Sigmoid colon (tissue), 7 donors: ENCODE measurements around the gene LYPD4. TPM values are rescaled to one million over a fixed set of nuclear protein-coding genes. Genes with fewer than 3 reads are reported as not detected.
"Not testable (repeated sequence)": the region's sequence is repeated elsewhere in the genome, so short reads cannot be mapped to it uniquely, and the experiment has no call there.

Source experiments
- DNase-seq: peaks from one replicate; pipeline ENCODE4 v3.0.0-alpha.2; 2019
- H3K27ac ChIP-seq, 4 donors: fragments of 200-600 bp; sonication (generic); one replicate each; pipeline ENCODE4 v1.5.1; 2016 to 2019; ENCODE audit warnings: mild to moderate bottlenecking in 1 of 4
- H3K27me3 ChIP-seq, 3 donors: fragments of 200-600 bp; sonication (generic); one replicate each; pipeline ENCODE4 v1.5.1; 2019; ENCODE audit warnings: mild to moderate bottlenecking in 1 of 3
- H3K36me3 ChIP-seq, 4 donors: fragments of 200-600 bp; sonication (generic); one replicate each; pipeline ENCODE4 v1.5.1; 2016 to 2019
- H3K4me1 ChIP-seq, 4 donors: fragments of 200-600 bp; sonication (generic); one replicate each; pipeline ENCODE4 v1.5.1; 2017 to 2019
- H3K4me3 ChIP-seq, 4 donors: fragments of 200-600 bp; sonication (generic); one replicate each; pipeline ENCODE4 v1.5.1; 2017 to 2019; ENCODE audit warnings: mild to moderate bottlenecking in 2 of 4, moderate library complexity in 1 of 4
- H3K9me3 ChIP-seq, 4 donors: fragments of 200-600 bp in 3 of 4; sonication (generic) in 3 of 4; one replicate each; pipeline versions ENCODE4 v1.5.1 to v1.6.1; 2013 to 2019
- EP300 ChIP-seq, 4 donors: sonication (generic); formaldehyde crosslinking; IDR thresholded peaks; one replicate each; pipeline ENCODE4 v1.6.1; 2017; ENCODE audit warnings: antibody characterized with exemption in 4 of 4
- POLR2A ChIP-seq, 2 donors: fragments of 450-650 bp; IDR thresholded peaks; one replicate each; pipeline ENCODE4 v1.6.1; 2016; ENCODE audit warnings: antibody characterized with exemption in 2 of 2, mild to moderate bottlenecking in 2 of 2, moderate library complexity in 2 of 2
- POLR2AphosphoS5 ChIP-seq, 4 donors: sonication (generic); formaldehyde crosslinking; IDR thresholded peaks; one replicate each; pipeline ENCODE4 v1.6.1; 2017; ENCODE audit warnings: antibody characterized with exemption in 4 of 4
- WGBS, 2 donors: extraction: QIAGEN DNeasy Blood & Tissue Kit; methylation state at CpG; one replicate each; pipeline ENCODE4 v1.1.7; 2013; 5-methylcytosine and 5-hydroxymethylcytosine counted together
- intact Hi-C: fragments of 100-400 bp; cut with DNase I; formaldehyde crosslinking; loops from one replicate; pipeline ENCODE4 v1.15.1; 2023
- polyA plus RNA-seq, 3 donors: library from polyadenylated mRNA; stranded (reverse); fragments of 200-250 nt; gene quantifications; one replicate each; pipeline ENCODE4 v1.2.3, GENCODE V29; 2013
- small RNA-seq, 3 donors: library from RNA; depleted of rRNA; stranded (forward); fragments of <200 nt; gene quantifications; one replicate each; pipeline ENCODE3, GENCODE V24; 2016
- total RNA-seq, 4 donors: library from RNA; depleted of rRNA; stranded (reverse); fragments of >200 nt; gene quantifications; one replicate each; pipeline ENCODE4 v1.1.0, GENCODE V29; 2016
- TF ChIP-seq, protein P1 (sequence below), 4 experiments: fragments of 450-650 bp in 3 of 4; fragments of 200-600 bp in 1 of 4; IDR thresholded peaks; one replicate each; pipeline ENCODE4 v1.5.1; 2016 to 2019; ENCODE audit warnings: antibody characterized with exemption in 4 of 4, mild to moderate bottlenecking in 3 of 4, moderate library complexity in 2 of 4
- donor health status: healthy with polysubstance abuse.
- donor health status: Bipolar disorder and iron deficiency.
- donor health status: healthy.

Gene LYPD4
- total and polyA plus RNA-seq, 7 donors, result 0.60 TPM; not detected in 6

DNA sequence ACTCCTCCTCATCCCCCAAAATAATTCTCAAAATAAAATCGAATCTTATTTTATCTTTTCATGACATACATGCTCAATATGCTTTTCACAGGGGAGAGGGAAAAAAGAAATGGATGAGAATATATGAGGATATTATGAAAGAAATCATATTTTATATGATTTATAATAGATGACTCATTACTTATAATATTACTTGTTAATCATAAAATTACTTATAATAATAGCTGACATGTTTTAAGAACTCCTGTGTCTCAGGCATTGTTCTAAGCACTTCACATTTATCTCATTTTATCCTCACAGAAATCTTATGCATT is 51.1 kb downstream of the LYPD4 start:
- WGBS, 2 donors, result 1 to 3% methylated on average over 1 of the region's 1 CpG
- no peaks in the 10 kb centered on the region for H3K4me1 ChIP-seq
- TF ChIP-seq, protein P1, sequence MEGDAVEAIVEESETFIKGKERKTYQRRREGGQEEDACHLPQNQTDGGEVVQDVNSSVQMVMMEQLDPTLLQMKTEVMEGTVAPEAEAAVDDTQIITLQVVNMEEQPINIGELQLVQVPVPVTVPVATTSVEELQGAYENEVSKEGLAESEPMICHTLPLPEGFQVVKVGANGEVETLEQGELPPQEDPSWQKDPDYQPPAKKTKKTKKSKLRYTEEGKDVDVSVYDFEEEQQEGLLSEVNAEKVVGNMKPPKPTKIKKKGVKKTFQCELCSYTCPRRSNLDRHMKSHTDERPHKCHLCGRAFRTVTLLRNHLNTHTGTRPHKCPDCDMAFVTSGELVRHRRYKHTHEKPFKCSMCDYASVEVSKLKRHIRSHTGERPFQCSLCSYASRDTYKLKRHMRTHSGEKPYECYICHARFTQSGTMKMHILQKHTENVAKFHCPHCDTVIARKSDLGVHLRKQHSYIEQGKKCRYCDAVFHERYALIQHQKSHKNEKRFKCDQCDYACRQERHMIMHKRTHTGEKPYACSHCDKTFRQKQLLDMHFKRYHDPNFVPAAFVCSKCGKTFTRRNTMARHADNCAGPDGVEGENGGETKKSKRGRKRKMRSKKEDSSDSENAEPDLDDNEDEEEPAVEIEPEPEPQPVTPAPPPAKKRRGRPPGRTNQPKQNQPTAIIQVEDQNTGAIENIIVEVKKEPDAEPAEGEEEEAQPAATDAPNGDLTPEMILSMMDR (IDR thresholded peaks at IDR 0.05), result no peak
- TF ChIP-seq EP300 (IDR thresholded peaks at IDR 0.05) (no peak), POLR2A (IDR thresholded peaks at IDR 0.05) (no peak), POLR2AphosphoS5 (IDR thresholded peaks at IDR 0.05) (no peak)
- no peak overlapping the region for H3K27ac ChIP-seq
- no peak for DNase-seq
- intact Hi-C loops, result no loop called here
- no peak overlapping the region for H3K4me3 ChIP-seq
- no peaks in the 10 kb centered on the region for H3K9me3 ChIP-seq
- H3K36me3 ChIP-seq, result no peaks in the 10 kb centered on the region
- peaks cover 0 to 35% (median 4%) of the 10 kb centered on the region in 3 donors for H3K27me3 ChIP-seq

DNA sequence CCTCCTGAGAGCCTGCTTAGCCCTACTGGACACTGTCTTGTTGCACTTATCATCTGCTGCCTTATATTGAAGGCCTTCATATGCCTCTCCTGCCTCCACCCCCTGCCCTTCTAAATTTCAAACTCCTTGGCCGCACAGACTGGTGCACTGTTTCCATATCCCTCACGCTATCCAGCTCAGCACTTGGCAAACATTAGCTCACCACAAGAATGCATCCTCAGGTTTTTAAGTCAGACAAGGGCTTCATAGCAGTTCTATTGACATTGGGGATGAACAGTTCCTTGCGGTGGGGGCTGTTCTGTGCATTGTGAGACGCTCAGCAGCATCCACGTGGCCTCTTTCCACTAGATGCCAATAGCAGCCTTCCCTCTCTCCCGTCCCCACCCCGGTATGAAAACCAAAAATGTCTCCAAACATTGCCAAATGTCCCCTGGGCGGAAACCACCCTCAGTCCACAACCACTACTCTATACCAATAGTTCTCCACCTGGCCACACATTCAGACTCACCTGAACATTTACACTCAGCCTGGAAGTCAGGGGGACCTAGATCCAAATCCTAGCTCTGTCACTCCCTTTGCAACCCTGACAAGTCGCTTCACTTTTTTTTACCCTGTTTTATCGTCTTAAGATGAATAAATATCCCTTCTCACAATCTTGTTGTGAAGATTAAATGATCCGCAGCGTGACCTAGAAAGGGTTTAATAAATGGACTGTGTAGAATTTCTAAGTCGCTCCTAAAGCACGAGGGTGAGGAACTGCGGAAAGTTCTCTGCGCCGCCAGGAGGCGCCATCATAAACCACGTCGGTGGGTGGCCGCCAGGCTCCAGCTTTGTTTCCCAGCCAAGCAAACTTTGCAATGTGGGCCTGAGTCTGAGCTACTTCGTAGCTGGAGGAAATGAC is 51.7 kb downstream of the LYPD4 start:
- Histone ChIP-seq H3K27ac (no peak overlapping the region), H3K4me1 (no peaks in the 10 kb centered on the region), H3K4me3 (no peak overlapping the region), H3K27me3 (peaks cover 0 to 35% (median 4%) of the 10 kb centered on the region in 3 donors), H3K9me3 (no peaks in the 10 kb centered on the region), H3K36me3 (no peaks in the 10 kb centered on the region)
- intact Hi-C loops, result no loop called here
- no peak for TF ChIP-seq POLR2AphosphoS5 (IDR thresholded peaks at IDR 0.05)
- TF ChIP-seq, protein P1 (IDR thresholded peaks at IDR 0.05), result peak in 2 of 4 experiments; percentile 6 to 32
- no peak for DNase-seq
- 26 to 30% methylated on average over 22 of the region's 22 CpGs for WGBS, 2 donors

DNA sequence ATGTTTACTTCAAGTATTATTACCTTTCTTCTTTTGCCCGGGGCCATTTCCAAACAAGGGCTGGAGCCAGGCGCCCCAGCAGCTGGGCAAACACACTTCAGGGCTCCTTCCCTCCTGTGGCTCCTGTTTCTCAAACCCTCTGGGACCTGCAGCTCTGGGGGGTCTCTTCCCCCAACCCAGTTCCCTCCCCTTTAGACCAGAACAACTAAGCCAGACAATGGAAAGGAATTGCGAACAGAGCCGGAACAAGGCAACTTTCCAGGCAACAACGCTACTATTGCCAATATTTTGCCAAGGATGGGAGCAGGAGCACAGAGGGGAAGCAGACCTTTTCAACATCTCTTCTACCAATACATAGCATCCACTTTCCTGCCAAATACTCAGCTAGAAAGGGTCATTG is 55.4 kb downstream of the LYPD4 start:
- DNase-seq, H3K4me3 ChIP-seq, H3K36me3 ChIP-seq, H3K9me3 ChIP-seq, intact Hi-C loops, H3K27ac ChIP-seq: not testable (repeated sequence)
- Histone ChIP-seq H3K27me3 (peaks cover 5 to 63% (median 17%) of the 10 kb centered on the region in 3 donors), H3K4me1 (peaks cover 0 to 10% (median 4%) of the 10 kb centered on the region in 4 donors)
- 85 to 91% methylated on average over 3 to 4 of the region's 5 CpGs for WGBS, 2 donors

DNA sequence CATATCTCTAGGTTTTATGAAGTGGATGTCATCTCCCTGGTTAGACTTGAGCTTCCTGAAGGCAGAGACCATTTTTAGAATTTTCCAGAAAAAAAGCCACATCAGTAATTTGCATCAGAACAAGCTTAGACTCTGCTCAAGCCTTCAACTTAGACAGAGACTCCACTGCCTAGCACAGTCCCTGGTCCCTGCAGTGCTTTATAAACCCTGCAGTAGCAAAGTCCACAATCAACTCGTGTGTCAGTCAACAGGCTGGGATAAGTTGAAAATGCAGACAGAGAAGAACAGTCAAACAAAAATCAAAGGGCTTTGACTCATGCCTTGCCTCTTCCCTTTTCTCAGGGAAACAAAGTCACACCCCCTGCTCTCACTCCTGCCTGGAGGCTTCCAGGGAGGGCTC is 56.0 kb downstream of the LYPD4 start:
- H3K4me3 ChIP-seq, H3K9me3 ChIP-seq, DNase-seq, intact Hi-C loops, H3K36me3 ChIP-seq, H3K27ac ChIP-seq: not testable (repeated sequence)
- Histone ChIP-seq H3K27me3 (peaks cover 5 to 63% (median 17%) of the 10 kb centered on the region in 3 donors), H3K4me1 (peaks cover 0 to 10% (median 4%) of the 10 kb centered on the region in 4 donors)
- WGBS, 2 donors, result no CpG with 5 or more reads among the region's 1 CpG

Small RNA genes lying within 50 kb of the gene (small RNA-seq; reads per million reads assigned to genes)
- 0 reads per million in 3 donors for gene MIR6797

Other genes starting within 250 kb of the LYPD4 start
- 1 to 10 TPM in 2 of 4 donors, not detected in 2; 1.9 to 3.6 TPM for gene CEACAM4, start 217.6 kb downstream of the LYPD4 start, total RNA-seq
- 1 to 10 TPM in 1 of 3 donors, not detected in 2; 1.6 TPM for gene CEACAM4, start 217.6 kb downstream of the LYPD4 start, polyA plus RNA-seq
- 1 to 10 TPM in 2 of 4 donors, under 1 TPM in 1, not detected in 1; 0.49 to 1.4 (median 1.1) TPM for gene CEACAM7, start 156.4 kb downstream of the LYPD4 start, total RNA-seq
- gene CEACAM7, start 156.4 kb downstream of the LYPD4 start, polyA plus RNA-seq, result 1,000 to 10,000 TPM in 1 of 3 donors, 100 to 1,000 TPM in 2; 282 to 1,079 (median 306) TPM
- gene CEACAM5, start 136.1 kb downstream of the LYPD4 start, total RNA-seq, result 1 to 10 TPM in 1 of 4 donors, under 1 TPM in 2, not detected in 1; 0.16 to 3.2 (median 0.83) TPM
- gene CEACAM5, start 136.1 kb downstream of the LYPD4 start, polyA plus RNA-seq, result 1,000 to 10,000 TPM in 1 of 3 donors, 100 to 1,000 TPM in 2; 172 to 1,632 (median 365) TPM
- gene CEACAM6, start 89.2 kb downstream of the LYPD4 start, total RNA-seq, result under 1 TPM in 3 of 4 donors, not detected in 1; 0.27 to 0.71 (median 0.28) TPM
- 100 to 1,000 TPM in 2 of 3 donors, 10 to 100 TPM in 1; 35.4 to 516 (median 161) TPM for gene CEACAM6, start 89.2 kb downstream of the LYPD4 start, polyA plus RNA-seq
- gene CEACAM3, start 48.1 kb downstream of the LYPD4 start, total RNA-seq, result not detected
- gene CEACAM3, start 48.1 kb downstream of the LYPD4 start, polyA plus RNA-seq, result 1 to 10 TPM in 1 of 3 donors, not detected in 2; 2.3 TPM
- not detected for gene DMRTC2, start 359 bp upstream of the LYPD4 start, total RNA-seq
- not detected for gene DMRTC2, start 359 bp upstream of the LYPD4 start, polyA plus RNA-seq
- gene RPS19, start 15.6 kb upstream of the LYPD4 start, total RNA-seq, result 1,000 to 10,000 TPM in 2 of 4 donors, 100 to 1,000 TPM in 2; 738 to 1,695 (median 1,093) TPM
- gene RPS19, start 15.6 kb upstream of the LYPD4 start, polyA plus RNA-seq, result 1,000 to 10,000 TPM; 2,128 to 3,435 (median 2,711) TPM
- not detected for gene CD79A, start 32.6 kb upstream of the LYPD4 start, total RNA-seq
- gene CD79A, start 32.6 kb upstream of the LYPD4 start, polyA plus RNA-seq, result 100 to 1,000 TPM in 1 of 3 donors, 1 to 10 TPM in 2; 1.8 to 169 (median 3.6) TPM
- gene ARHGEF1, start 38.5 kb upstream of the LYPD4 start, total RNA-seq, result 10 to 100 TPM; 31.8 to 65.4 (median 34.8) TPM
- 100 to 1,000 TPM in 1 of 3 donors, 10 to 100 TPM in 2; 30.5 to 151 (median 45.0) TPM for gene ARHGEF1, start 38.5 kb upstream of the LYPD4 start, polyA plus RNA-seq
- not detected for gene ERFL, start 83.8 kb upstream of the LYPD4 start, total RNA-seq
- gene ERFL, start 83.8 kb upstream of the LYPD4 start, polyA plus RNA-seq, result 1 to 10 TPM in 1 of 3 donors, not detected in 2; 1.3 TPM
- 100 to 1,000 TPM; 128 to 255 (median 180) TPM for gene RABAC1, start 114.6 kb upstream of the LYPD4 start, total RNA-seq
- 100 to 1,000 TPM; 139 to 236 (median 170) TPM for gene RABAC1, start 114.6 kb upstream of the LYPD4 start, polyA plus RNA-seq
- gene ATP1A3, start 149.5 kb upstream of the LYPD4 start, total RNA-seq, result 1 to 10 TPM; 1.6 to 4.3 (median 3.3) TPM
- gene ATP1A3, start 149.5 kb upstream of the LYPD4 start, polyA plus RNA-seq, result 1 to 10 TPM in 1 of 3 donors, under 1 TPM in 1, not detected in 1; 0.46 to 3.2 TPM
- 10 to 100 TPM in 3 of 4 donors, 1 to 10 TPM in 1; 8.4 to 23.3 (median 13.3) TPM for gene GRIK5, start 225.5 kb upstream of the LYPD4 start, total RNA-seq
- gene GRIK5, start 225.5 kb upstream of the LYPD4 start, polyA plus RNA-seq, result 1 to 10 TPM in 1 of 3 donors, under 1 TPM in 1, not detected in 1; under 0.01 to 2.7 TPM
- gene ZNF574, start 231.5 kb upstream of the LYPD4 start, total RNA-seq, result 10 to 100 TPM; 12.5 to 14.6 (median 13.1) TPM
- 1 to 10 TPM; 3.0 to 9.3 (median 5.5) TPM for gene ZNF574, start 231.5 kb upstream of the LYPD4 start, polyA plus RNA-seq